CD8-positive, alpha-beta memory T cell (primary cell): ENCODE measurements around the gene PHF21A. TPM values are rescaled to one million over a fixed set of nuclear protein-coding genes. Genes with fewer than 3 reads are reported as not detected.

Experiments
- CTCF ChIA-PET: fragments of 350-600 bp; sonication (Branson Sonifier 250); formaldehyde crosslinking; loops from one replicate; lab custom pipeline; 2021; ENCODE audit warnings: antibody characterized with exemption; lab: Charles Lee
- POLR2A ChIA-PET: fragments of 350-600 bp; sonication (Branson Sonifier 250); formaldehyde crosslinking; loops from one replicate; lab custom pipeline; 2021; ENCODE audit warnings: antibody characterized with exemption; lab: Charles Lee
- DNase-seq, 5 donors: peaks; one replicate each; pipeline versions ENCODE4 v3.0.0 to v3.0.0-alpha.2; 2020 to 2022; ENCODE audit warnings: mixed read lengths in 1 of 5
- H3K27ac ChIP-seq: one replicate; pipeline ENCODE4 v1.7.0; 2013; ENCODE audit warnings: low read depth, mild to moderate bottlenecking, low read length, moderate library complexity
- H3K27me3 ChIP-seq: 2 replicates; pipeline ENCODE4 v1.7.0; 2013; ENCODE audit warnings: low read length, mild to moderate bottlenecking; ENCODE audit not compliant: insufficient read depth, poor library complexity, severe bottlenecking
- H3K36me3 ChIP-seq: 2 replicates; pipeline ENCODE4 v1.7.0; 2013; ENCODE audit warnings: mild to moderate bottlenecking, low read length, moderate library complexity; ENCODE audit not compliant: insufficient read depth
- H3K4me1 ChIP-seq: 2 replicates; pipeline ENCODE4 v1.7.0; 2013; ENCODE audit warnings: mild to moderate bottlenecking, low read length, moderate library complexity; ENCODE audit not compliant: insufficient read depth
- H3K4me3 ChIP-seq: 2 replicates; pipeline ENCODE4 v1.7.0; 2013; ENCODE audit warnings: mild to moderate bottlenecking, low read length
- H3K9me3 ChIP-seq: 2 replicates; pipeline ENCODE4 v1.7.0; 2013; ENCODE audit warnings: mild to moderate bottlenecking, low read length
- H3K27ac Mint-ChIP-seq, 8 donors: one replicate each; pipeline ENCODE4 v1.8.0; 2020 to 2021; ENCODE audit warnings: mixed read lengths in 8 of 8, mild to moderate bottlenecking in 6 of 8, inconsistent platforms in 3 of 8, moderate library complexity in 3 of 8
- H3K27me3 Mint-ChIP-seq, 2 donors: one replicate each; pipeline ENCODE4 v1.8.0; 2020 to 2021; ENCODE audit warnings: mixed read lengths in 2 of 2, mild to moderate bottlenecking in 1 of 2, moderate library complexity in 1 of 2
- H3K36me3 Mint-ChIP-seq, 3 donors: one replicate each; pipeline ENCODE4 v1.8.0; 2020 to 2021; ENCODE audit warnings: mixed read lengths in 3 of 3, inconsistent platforms in 1 of 3, mild to moderate bottlenecking in 1 of 3
- H3K4me1 Mint-ChIP-seq, 3 donors: one replicate each; pipeline ENCODE4 v1.8.0; 2020 to 2021; ENCODE audit warnings: mixed read lengths in 3 of 3, inconsistent platforms in 1 of 3, mild to moderate bottlenecking in 1 of 3
- H3K4me3 Mint-ChIP-seq, 7 donors: one replicate each; pipeline ENCODE4 v1.8.0; 2020 to 2021; ENCODE audit warnings: mixed read lengths in 7 of 7, mild to moderate bottlenecking in 6 of 7, moderate library complexity in 4 of 7, inconsistent platforms in 2 of 7
- H3K9me3 Mint-ChIP-seq, 5 donors: one replicate each; pipeline ENCODE4 v1.8.0; 2020 to 2022; ENCODE audit warnings: mixed read lengths in 5 of 5, mild to moderate bottlenecking in 3 of 5, moderate library complexity in 2 of 5, inconsistent platforms in 1 of 5
- polyA plus RNA-seq: library from polyadenylated mRNA; unstranded; fragments of 300-500 nt; fragmentation: Illumina TruSeq; gene quantifications from one replicate; pipeline ENCODE4 v1.2.3, GENCODE V29; 2021
- total RNA-seq, 2 experiments: library from RNA; stranded (reverse); gene quantifications; one replicate each; pipeline ENCODE4 v1.2.3, GENCODE V29; 2021

Gene PHF21A
- total and polyA plus RNA-seq, 3 experiments from 2014 or later: 14.1 to 33.5 (median 30.5) TPM

DNA sequence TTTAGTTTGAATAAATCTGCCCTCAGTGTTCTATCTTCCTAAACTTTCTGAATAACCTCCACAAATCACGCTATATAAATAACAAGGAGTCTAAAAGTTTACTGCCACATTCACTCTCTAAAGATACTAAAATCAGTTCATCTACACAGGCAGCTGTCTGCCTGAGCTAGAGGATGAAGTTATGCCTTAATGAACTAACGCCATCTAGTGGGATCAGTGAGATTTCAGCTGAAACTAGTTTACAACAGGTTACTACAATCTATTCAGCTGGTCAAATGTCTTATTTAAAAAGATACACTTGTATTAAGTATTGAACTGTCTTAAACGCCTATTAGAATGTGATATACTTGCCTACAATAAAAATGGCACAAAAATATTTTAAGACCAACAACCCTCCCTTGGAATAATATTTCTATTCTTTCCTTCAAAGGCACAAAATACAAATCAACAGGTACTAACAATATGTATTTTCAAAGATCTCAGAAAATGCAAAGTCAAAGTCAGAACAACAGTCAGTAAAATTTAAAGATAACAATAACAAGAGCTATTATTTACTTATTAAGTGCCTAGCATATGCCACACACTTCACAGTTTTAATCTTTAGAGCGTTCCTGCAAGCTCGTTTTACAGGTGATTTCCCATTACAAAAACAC is 114.7 kb downstream of the PHF21A start:
- no peak overlapping the region for H3K4me3 Mint-ChIP-seq
- H3K4me1 Mint-ChIP-seq: peaks cover 6 to 10% (median 7%) of the 10 kb centered on the region in 3 donors
- POLR2A ChIA-PET: interaction anchor here (0.5 kb wide), 2 partner anchors 111 to 116 kb away, joined by 3 read pairs; no protein-coding TSS in a partner anchor

GRCh38 chr11:46003572-46003971 is 117.7 kb downstream of the PHF21A start:
- Histone ChIP-seq H3K27ac (no peak overlapping the region), H3K36me3 (no peaks in the 10 kb centered on the region), H3K27me3 (no peaks in the 10 kb centered on the region), H3K4me3 (no peak overlapping the region), H3K9me3 (no peaks in the 10 kb centered on the region), H3K4me1 (no peaks in the 10 kb centered on the region)
- peaks cover 0 to 3% (median 0%) of the 10 kb centered on the region in 3 donors for H3K36me3 Mint-ChIP-seq
- no peaks in the 10 kb centered on the region for H3K9me3 Mint-ChIP-seq
- H3K4me1 Mint-ChIP-seq: peaks cover 10 to 16% (median 13%) of the 10 kb centered on the region in 3 donors
- no peak overlapping the region for H3K4me3 Mint-ChIP-seq
- POLR2A ChIA-PET: no interaction called here
- H3K27me3 Mint-ChIP-seq: no peaks in the 10 kb centered on the region
- no peak for DNase-seq
- CTCF ChIA-PET: interaction anchor here (0.8 to 3.1 kb wide), 5 partner anchors 9 to 232 kb away, joined by 3 to 15 read pairs (median 4); no protein-coding TSS in a partner anchor
- peak overlapping the region in 1 of 8 donors; percentile 35 for H3K27ac Mint-ChIP-seq

More for the DNA sequence above, 114.7 kb downstream of the PHF21A start:
- peak overlapping the region in 4 of 8 donors; percentile 4 to 68 (median 32) for H3K27ac Mint-ChIP-seq
- H3K4me1 ChIP-seq: no peaks in the 10 kb centered on the region
- H3K36me3 Mint-ChIP-seq: peaks cover 0 to 3% (median 0%) of the 10 kb centered on the region in 3 donors
- CTCF ChIA-PET: interaction anchor here (0.5 to 2.7 kb wide), 22 partner anchors 9 to 1617 kb away, joined by 3 to 25 read pairs (median 4); partner anchors contain the start of gene CRY2
- no peaks in the 10 kb centered on the region for H3K27me3 ChIP-seq
- no peaks in the 10 kb centered on the region for H3K9me3 Mint-ChIP-seq
- no peak overlapping the region for H3K4me3 ChIP-seq
- peak in 3 of 5 donors; percentile 36 to 46 (median 43) for DNase-seq
- no peaks in the 10 kb centered on the region for H3K9me3 ChIP-seq
- no peak overlapping the region for H3K27ac ChIP-seq
- no peaks in the 10 kb centered on the region for H3K36me3 ChIP-seq
- no peaks in the 10 kb centered on the region for H3K27me3 Mint-ChIP-seq

DNA sequence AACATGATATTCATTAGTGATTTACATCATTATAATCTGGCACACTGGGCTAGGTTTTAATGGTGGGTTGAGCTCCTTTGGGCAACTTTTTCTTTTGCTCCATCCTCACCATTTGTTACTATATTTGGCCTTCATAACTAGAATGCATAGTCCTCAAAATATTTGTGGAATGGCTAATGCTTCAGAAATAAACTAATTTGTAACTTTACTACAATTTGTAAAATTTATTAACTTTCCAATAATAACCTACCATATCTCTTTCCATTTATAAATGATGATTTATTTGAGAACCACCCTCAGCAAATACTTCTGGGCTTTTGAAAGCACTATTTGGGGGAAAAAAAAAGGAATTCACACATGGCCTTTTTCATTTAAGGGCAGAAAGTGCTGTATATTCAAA is 119.1 kb downstream of the PHF21A start:
- ChIA-PET POLR2A (no interaction called here), CTCF (interaction anchor here (3.1 kb wide), 1 partner anchor 36 kb away, joined by 15 read pairs; no protein-coding TSS in a partner anchor)
- no peaks in the 10 kb centered on the region for H3K36me3 ChIP-seq
- Mint-ChIP-seq H3K4me3 (no peak overlapping the region), H3K27ac (peak overlapping the region in 1 of 8 donors; percentile 29), H3K9me3 (no peaks in the 10 kb centered on the region), H3K4me1 (peaks cover 10 to 23% (median 14%) of the 10 kb centered on the region in 3 donors), H3K27me3 (no peaks in the 10 kb centered on the region), H3K36me3 (peaks cover 0 to 3% (median 0%) of the 10 kb centered on the region in 3 donors)
- no peaks in the 10 kb centered on the region for H3K27me3 ChIP-seq
- DNase-seq: no peak
- no peaks in the 10 kb centered on the region for H3K9me3 ChIP-seq
- no peak overlapping the region for H3K27ac ChIP-seq
- no peaks in the 10 kb centered on the region for H3K4me1 ChIP-seq
- H3K4me3 ChIP-seq: no peak overlapping the region

DNA sequence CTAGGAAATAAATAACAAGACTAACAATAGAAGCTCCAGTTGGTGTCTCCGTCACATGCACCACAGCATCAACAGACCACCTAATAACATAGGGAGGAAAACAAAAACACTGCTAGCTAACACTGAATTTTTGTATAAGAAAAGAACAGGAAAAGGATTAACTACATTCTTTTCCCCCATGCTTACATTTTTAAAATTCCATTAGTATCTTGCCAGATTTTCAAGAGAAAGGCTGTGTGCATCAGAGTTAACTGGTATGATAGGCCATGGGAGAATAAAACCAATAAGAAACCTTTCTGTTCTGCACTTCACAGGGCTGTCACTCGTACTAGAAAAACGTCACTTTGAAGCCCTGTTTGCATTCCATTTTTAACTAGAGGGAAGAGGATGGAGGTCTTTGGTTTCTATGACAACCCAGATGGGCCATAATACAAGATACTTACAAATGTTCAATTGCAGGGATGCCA is 119.8 kb downstream of the PHF21A start:
- no peaks in the 10 kb centered on the region for H3K9me3 ChIP-seq
- no peaks in the 10 kb centered on the region for H3K27me3 ChIP-seq
- Mint-ChIP-seq H3K9me3 (no peaks in the 10 kb centered on the region), H3K4me1 (peaks cover 10 to 29% (median 18%) of the 10 kb centered on the region in 3 donors), H3K27me3 (no peaks in the 10 kb centered on the region), H3K4me3 (no peak overlapping the region), H3K27ac (peak overlapping the region in 1 of 8 donors; percentile 11), H3K36me3 (peaks cover 0 to 3% (median 0%) of the 10 kb centered on the region in 3 donors)
- DNase-seq: no peak
- no peaks in the 10 kb centered on the region for H3K36me3 ChIP-seq
- POLR2A ChIA-PET: interaction anchor here (0.7 kb wide), 1 partner anchor 18 kb away, joined by 3 read pairs; no protein-coding TSS in a partner anchor
- H3K27ac ChIP-seq: no peak overlapping the region
- no peak overlapping the region for H3K4me3 ChIP-seq
- CTCF ChIA-PET: interaction anchor here (1.3 to 3.1 kb wide), 3 partner anchors 36 to 230 kb away, joined by 3 to 15 read pairs (median 10); no protein-coding TSS in a partner anchor
- H3K4me1 ChIP-seq: no peaks in the 10 kb centered on the region

- CTCF ChIA-PET: no interaction called here
- H3K27ac ChIP-seq: no peak overlapping the region
- peak overlapping the region in 2 of 8 donors; percentile 23 to 46 for H3K27ac Mint-ChIP-seq
These were observed 123.7 kb downstream of the PHF21A start for GRCh38 chr11:45997599-45997998.

GRCh38 chr11:45995342-45995734 is 125.9 kb downstream of the PHF21A start:
- peak overlapping the region; percentile 55 for H3K27ac ChIP-seq
- H3K27me3 ChIP-seq: no peaks in the 10 kb centered on the region
- H3K4me1 ChIP-seq: peaks cover 9% of the 10 kb centered on the region
- H3K9me3 ChIP-seq: no peaks in the 10 kb centered on the region
- H3K36me3 ChIP-seq: no peaks in the 10 kb centered on the region
- Mint-ChIP-seq H3K27me3 (no peaks in the 10 kb centered on the region), H3K27ac (peak overlapping the region in 2 of 8 donors; percentile 29 to 37), H3K4me3 (no peak overlapping the region), H3K36me3 (peaks cover 0 to 3% (median 0%) of the 10 kb centered on the region in 3 donors), H3K9me3 (no peaks in the 10 kb centered on the region), H3K4me1 (peaks cover 15 to 51% (median 31%) of the 10 kb centered on the region in 3 donors)
- DNase-seq: no peak
- no peak overlapping the region for H3K4me3 ChIP-seq
- ChIA-PET POLR2A (no interaction called here), CTCF (interaction anchor here (1.2 to 1.9 kb wide), 2 partner anchors 11 to 30 kb away, joined by 4 to 7 read pairs; no protein-coding TSS in a partner anchor)

More at GRCh38 chr11:45997599-45997998, 123.7 kb downstream of the PHF21A start:
- Mint-ChIP-seq H3K27me3 (no peaks in the 10 kb centered on the region), H3K36me3 (peaks cover 0 to 4% (median 0%) of the 10 kb centered on the region in 3 donors), H3K4me3 (no peak overlapping the region), H3K9me3 (no peaks in the 10 kb centered on the region), H3K4me1 (peaks cover 11 to 40% (median 26%) of the 10 kb centered on the region in 3 donors)
- no peaks in the 10 kb centered on the region for H3K36me3 ChIP-seq
- no peaks in the 10 kb centered on the region for H3K27me3 ChIP-seq
- POLR2A ChIA-PET: no interaction called here
- no peaks in the 10 kb centered on the region for H3K4me1 ChIP-seq
- no peak for DNase-seq
- no peaks in the 10 kb centered on the region for H3K9me3 ChIP-seq
- no peak overlapping the region for H3K4me3 ChIP-seq

DNA sequence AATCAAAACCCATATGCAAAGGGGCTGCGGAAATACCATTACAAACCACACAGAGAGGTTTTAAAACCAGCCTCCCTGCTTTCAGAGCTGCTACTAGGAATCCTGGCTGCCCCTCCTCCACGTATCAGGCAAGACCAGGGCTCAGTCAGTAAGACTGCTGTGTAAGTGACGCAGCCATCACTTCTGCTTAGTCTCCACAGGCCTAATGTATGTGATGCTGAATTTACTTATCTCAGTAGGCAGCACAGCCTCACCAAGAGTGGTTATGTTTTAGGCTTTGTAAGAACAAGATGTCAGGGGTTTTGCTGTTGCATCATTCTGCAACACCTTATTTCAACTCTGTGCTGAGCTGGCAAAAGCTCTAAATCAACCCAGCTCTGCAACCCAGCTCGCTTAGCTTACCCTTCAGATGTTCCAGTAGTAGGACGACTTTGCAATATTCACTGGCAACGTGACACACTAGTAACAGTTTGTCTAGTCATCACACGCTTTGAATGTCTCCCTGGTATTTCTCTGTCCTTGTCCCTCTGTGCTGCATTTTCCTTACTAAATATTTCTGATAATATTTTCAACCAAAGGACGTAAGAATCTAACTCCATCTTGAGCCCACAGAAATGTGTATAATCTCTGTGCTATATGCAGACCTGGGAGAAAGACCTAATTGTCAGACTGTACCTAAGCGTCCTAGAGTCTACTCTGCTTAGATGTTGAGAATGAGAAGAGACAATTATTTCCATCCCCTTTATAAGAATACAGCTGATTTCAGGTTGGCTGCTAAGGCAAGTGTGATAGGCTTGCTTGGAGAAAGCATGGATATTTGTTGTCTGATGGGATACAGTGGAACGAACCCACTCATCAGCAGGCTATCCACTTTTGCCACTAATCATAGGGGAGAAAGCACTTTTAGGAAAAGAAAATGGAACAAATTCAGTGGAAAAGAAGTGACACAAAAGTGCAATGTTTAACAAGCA is 126.6 kb downstream of the PHF21A start:
- Mint-ChIP-seq H3K27me3 (no peaks in the 10 kb centered on the region), H3K4me3 (no peak overlapping the region), H3K36me3 (peaks cover 0 to 3% (median 0%) of the 10 kb centered on the region in 3 donors), H3K27ac (peak overlapping the region in 2 of 8 donors; percentile 37 to 55), H3K9me3 (no peaks in the 10 kb centered on the region), H3K4me1 (peaks cover 14 to 46% (median 33%) of the 10 kb centered on the region in 3 donors)
- H3K9me3 ChIP-seq: no peaks in the 10 kb centered on the region
- H3K27me3 ChIP-seq: no peaks in the 10 kb centered on the region
- H3K27ac ChIP-seq: peak overlapping the region; percentile 55
- no peak overlapping the region for H3K4me3 ChIP-seq
- H3K36me3 ChIP-seq: no peaks in the 10 kb centered on the region
- POLR2A ChIA-PET: no interaction called here
- DNase-seq: no peak
- CTCF ChIA-PET: interaction anchor here (0.8 to 1.9 kb wide), 4 partner anchors 12 to 30 kb away, joined by 3 to 7 read pairs (median 4); no protein-coding TSS in a partner anchor
- H3K4me1 ChIP-seq: peaks cover 9% of the 10 kb centered on the region
